Activated T-helper 1 cell treated with Interleukin-2 at 50 U/mL for 16 hours (primary cell): Measurements from ENCODE around the gene EDN3.
"Not testable (repeated sequence)": the region's sequence is repeated elsewhere in the genome, so short reads cannot be mapped to it uniquely, and the experiment has no call there.

Source experiments
- DNase-seq: peaks from one replicate; pipeline ENCODE4 v3.0.0-alpha.2; 2020; ENCODE audit warnings: low read depth

The EDN3 gene

GRCh38 chr20:59336540-59336939, 36.1 kb downstream of the EDN3 start:
- no peak for DNase-seq

- DNase-seq, result not testable (repeated sequence)
These were observed 38.0 kb downstream of the EDN3 start for GRCh38 chr20:59338444-59338843.

DNA sequence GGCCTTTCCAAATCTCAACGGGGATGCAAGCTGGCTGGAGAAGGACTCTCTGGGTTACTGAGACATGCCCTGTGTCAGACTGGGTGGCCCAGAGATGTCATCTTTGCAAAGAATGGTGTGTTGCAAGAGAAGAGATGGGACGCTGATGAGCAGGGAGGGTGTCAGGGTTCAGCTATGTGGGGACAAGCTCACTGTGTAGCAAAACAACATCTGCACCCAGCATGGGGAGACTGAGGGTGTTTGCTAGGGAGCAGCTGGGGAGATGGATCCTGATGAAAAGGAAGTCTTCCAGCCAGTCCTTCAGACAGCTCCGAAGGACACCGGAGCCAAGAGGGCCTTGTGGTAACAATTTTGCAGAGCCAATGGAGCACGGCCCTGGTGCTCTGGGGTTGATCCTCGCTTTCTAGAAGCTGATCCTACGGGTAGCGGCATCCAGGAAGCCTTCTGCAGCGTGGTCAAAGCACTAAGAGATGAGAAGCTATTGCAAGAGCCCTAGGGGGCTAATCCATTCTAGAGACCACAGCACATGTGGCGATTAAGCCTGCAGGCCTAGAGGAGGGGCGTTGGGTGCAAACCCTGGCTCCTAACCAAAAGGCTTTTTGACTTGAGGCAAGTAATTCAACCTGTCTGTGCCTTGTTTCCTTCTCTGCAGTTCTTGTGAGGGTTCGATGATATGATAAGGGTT, 39.9 kb downstream of the EDN3 start:
- DNase-seq, result no peak

GRCh38 chr20:59341285-59342022, 41.0 kb downstream of the EDN3 start:
- not testable (repeated sequence) for DNase-seq

GRCh38 chr20:59342023-59342957, 41.9 kb downstream of the EDN3 start:
- DNase-seq, result no peak

DNA sequence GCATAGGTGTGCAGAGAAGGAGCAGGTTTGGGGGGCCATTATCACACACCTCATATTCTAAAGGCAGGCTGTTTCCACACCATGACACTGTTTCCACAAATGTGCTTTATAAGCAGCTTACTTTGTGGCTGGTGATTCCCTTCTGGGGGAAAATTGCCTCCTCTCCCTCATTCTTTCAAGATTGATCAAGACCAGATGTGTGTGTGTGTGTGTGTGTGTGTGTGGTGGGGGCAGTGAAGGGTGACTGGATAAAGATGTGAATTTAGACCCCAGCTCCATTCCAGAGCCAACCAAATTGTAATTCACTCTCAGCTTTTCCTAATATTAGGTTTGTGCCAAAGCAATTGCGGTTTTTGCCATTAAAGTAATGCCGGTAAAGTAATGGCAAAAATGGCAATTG, 45.6 kb downstream of the EDN3 start:
- no peak for DNase-seq

DNA sequence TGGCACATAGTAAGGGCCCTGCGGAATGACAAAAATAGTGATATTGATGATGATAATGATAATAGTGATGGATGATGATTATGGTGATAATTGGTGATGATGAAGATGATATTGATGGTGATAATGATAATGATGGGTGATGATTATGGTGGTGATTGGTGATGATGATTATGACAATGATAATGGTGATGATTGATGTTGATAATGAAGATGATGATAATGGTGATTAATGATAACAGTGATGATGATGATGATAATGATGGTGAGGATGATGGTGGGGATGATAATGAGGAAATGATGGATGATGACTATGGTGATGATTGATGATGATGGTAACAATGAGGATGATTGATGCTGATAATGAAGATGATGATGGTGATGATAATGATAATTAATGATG, 48.9 kb downstream of the EDN3 start:
- DNase-seq, result no peak

- no peak for DNase-seq
These were observed 50.1 kb downstream of the EDN3 start for GRCh38 chr20:59350330-59351156.

- no peak for DNase-seq
These were observed 51.0 kb downstream of the EDN3 start for GRCh38 chr20:59351157-59352040.

DNA sequence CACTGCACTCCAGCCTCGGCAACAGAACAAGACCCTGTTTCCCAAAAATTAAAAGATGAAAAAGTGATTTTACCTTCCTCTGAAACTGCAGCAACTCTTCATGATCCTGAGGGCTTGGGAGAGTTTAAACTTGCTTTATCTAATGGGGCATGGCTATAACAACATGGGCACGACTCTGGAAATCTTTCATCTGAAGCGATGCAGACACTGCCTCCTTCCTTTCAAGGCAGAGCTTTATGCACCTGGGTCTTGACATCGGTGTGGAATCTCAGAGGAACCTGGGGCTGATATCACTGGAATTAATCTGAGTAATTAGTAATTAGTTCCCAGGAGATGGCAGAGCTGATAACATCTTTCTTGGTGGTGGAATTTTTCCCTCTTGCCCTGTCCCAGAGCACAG, 52.1 kb downstream of the EDN3 start:
- no peak for DNase-seq

GRCh38 chr20:59352990-59353389, 52.6 kb downstream of the EDN3 start:
- no peak for DNase-seq

- DNase-seq, result no peak
These were observed 54.0 kb downstream of the EDN3 start for GRCh38 chr20:59354460-59354859.

DNA sequence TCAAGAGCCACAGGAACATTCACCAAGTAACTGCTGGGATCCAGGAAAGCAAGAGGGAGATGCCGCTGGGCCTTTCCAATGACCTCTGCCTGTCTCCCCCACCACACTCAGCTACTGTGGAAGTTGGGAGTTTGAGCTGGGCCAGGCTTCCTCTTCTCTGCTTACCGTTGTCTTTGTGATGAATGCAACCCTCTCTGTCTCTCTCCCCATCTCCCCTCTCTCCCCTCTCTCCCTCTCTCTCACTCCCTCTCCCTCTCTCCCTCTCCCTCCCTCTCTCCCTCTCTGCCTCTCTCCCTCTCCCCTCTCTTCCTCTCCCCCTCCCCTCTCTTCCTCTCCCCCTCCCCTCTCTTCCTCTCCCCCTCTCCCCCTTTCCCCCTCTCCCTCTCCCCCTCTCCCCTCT, 54.8 kb downstream of the EDN3 start:
- DNase-seq, result no peak

DNA sequence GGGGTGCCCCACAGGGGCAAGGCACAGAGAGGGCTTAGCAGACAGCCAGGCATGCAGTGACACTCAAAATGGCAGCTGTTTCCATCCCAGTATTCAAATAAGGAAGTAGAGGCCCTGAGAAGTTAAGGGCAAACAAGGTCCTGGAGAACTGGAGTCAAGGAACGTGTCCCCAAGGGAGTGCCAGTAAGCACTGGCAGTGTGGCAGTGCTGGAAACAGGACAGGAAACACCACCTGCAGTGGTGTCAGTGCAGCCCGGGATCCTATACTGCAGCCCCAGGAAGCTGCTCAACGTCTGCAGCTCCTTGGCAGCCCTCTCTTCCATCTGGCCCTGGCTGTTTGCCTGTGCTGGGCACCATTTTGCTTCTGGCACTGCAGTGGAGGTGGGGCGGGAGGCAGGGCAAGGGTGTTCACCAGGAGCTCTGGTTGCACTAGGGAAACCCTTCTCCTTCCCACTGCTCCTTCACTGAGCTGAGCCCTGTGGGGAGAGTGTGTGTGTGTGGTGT, 56.3 kb downstream of the EDN3 start:
- no peak for DNase-seq

GRCh38 chr20:59358793-59359192, 58.4 kb downstream of the EDN3 start:
- not testable (repeated sequence) for DNase-seq

DNA sequence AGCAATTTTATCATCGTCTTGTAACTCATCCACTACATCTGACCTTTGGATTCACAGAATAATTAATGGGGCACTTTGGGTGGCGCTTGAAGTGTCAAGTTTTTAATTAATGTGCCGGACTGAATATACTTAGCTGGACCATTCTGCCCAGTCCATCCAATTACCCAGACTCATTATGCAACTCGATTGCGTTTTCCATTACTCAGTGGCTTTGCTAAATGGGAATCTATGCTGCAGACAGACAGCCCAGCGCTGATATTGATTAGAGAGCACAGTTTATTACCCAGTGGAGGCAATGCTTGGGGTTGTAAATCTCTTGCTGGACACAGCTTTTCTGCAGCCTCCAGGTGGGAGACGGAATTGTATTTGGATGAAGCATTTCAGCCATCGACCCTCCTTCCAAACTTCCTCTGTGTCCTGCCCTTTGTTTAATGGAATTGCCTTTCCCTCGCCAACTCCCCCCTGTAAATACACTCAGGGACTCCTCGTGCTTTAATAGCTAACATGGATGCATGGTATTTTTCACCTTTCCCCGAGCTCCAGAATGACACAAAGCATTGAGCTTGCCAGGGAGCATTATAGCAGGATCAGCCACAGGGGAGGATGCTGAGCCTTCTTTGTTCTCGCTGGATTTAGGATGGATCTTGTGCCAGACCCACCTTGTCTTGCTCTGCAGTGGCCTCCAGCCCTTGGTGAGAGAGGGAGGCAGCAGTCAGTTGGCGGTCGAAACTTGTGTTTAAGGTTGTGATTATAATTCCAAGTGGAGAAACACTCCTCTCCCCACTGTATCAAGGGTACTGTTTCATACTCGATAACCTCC, 59.7 kb downstream of the EDN3 start:
- DNase-seq, result no peak

GRCh38 chr20:59360934-59361333, 60.5 kb downstream of the EDN3 start:
- DNase-seq, result no peak

DNA sequence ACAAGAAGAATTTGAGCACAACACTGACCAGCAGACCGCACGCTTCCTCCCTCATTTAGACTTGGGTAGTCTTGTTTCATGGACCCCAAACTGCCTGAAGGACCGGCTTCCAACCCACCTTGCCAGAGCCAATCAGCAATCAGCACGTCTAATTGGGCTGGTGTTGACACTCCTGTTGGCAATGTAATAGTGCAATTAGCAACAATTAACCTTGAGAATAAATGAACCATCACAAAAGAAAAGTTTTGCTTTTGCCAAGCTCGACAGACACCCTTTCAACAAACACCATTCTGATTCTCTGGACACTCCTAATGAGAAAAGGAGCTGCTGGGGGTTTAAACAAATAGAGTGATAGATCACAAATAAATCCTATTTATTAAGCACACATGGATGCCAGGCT, 61.0 kb downstream of the EDN3 start:
- no peak for DNase-seq

DNA sequence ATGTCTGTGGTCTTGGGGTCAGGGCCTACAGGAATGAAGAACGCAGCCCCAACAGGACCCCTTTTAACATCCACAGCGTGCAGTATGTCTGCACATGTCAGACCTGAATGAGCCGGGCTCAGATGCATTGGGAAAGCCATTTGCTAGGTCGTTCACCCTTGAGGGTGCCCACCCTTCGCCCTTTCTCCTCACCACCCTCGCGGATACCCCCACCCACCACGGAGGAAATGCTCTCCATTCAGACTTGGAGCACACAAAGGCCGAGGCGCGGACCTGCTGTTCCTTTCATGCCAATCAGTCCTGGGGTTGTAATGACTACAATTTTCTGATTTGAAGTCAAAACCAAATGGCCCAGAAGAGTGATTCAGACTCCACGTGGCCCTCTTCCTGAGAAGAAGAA, 62.7 kb downstream of the EDN3 start:
- DNase-seq, result no peak

- no peak for DNase-seq
These were observed 64.2 kb downstream of the EDN3 start for GRCh38 chr20:59364611-59365010.
